Panc1 (cell line): ENCODE results near the gene ITGA2.

Source experiments
- POLR2AphosphoS5 ChIP-seq: IDR thresholded peaks from 2 replicates; pipeline ENCODE4 v1.6.1; 2012; ENCODE audit warnings: mild to moderate bottlenecking, low read depth, low read length, moderate library complexity
- TF ChIP-seq, protein P1 (sequence below): fragments of 450-650 bp; IDR thresholded peaks from 2 replicates; pipeline ENCODE4 v1.5.1; 2017; ENCODE audit warnings: mild to moderate bottlenecking
- TF ChIP-seq, protein P2 (sequence below), 2 experiments: IDR thresholded peaks; 2 replicates each; pipeline ENCODE4 v1.6.1; 2011 to 2012; ENCODE audit warnings: low read depth in 2 of 2, control low read depth in 1 of 2, low read length in 1 of 2, mild to moderate bottlenecking in 1 of 2, moderate library complexity in 1 of 2; ENCODE audit not compliant: insufficient read depth in 1 of 2

DNA sequence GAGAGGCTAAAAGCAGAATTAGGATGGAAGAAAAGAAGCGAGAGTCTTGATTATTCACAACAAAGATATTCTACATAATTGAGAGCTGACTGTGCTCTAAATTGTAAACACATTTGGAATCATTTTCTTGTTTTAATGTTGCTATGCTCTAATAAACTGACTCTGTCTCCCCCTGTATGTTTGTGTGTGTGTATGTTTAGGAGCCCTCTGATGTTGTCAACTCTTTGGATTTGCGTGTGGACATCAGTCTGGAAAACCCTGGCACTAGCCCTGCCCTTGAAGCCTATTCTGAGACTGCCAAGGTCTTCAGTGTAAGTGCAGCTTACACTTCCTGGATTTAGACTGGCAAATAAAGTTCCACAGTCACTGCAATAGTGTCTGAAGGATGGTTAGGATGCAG lies 82.6 kb downstream of the ITGA2 start:
- TF ChIP-seq, protein P1, sequence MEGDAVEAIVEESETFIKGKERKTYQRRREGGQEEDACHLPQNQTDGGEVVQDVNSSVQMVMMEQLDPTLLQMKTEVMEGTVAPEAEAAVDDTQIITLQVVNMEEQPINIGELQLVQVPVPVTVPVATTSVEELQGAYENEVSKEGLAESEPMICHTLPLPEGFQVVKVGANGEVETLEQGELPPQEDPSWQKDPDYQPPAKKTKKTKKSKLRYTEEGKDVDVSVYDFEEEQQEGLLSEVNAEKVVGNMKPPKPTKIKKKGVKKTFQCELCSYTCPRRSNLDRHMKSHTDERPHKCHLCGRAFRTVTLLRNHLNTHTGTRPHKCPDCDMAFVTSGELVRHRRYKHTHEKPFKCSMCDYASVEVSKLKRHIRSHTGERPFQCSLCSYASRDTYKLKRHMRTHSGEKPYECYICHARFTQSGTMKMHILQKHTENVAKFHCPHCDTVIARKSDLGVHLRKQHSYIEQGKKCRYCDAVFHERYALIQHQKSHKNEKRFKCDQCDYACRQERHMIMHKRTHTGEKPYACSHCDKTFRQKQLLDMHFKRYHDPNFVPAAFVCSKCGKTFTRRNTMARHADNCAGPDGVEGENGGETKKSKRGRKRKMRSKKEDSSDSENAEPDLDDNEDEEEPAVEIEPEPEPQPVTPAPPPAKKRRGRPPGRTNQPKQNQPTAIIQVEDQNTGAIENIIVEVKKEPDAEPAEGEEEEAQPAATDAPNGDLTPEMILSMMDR: no peak
- TF ChIP-seq POLR2AphosphoS5: no peak
- TF ChIP-seq, protein P2, sequence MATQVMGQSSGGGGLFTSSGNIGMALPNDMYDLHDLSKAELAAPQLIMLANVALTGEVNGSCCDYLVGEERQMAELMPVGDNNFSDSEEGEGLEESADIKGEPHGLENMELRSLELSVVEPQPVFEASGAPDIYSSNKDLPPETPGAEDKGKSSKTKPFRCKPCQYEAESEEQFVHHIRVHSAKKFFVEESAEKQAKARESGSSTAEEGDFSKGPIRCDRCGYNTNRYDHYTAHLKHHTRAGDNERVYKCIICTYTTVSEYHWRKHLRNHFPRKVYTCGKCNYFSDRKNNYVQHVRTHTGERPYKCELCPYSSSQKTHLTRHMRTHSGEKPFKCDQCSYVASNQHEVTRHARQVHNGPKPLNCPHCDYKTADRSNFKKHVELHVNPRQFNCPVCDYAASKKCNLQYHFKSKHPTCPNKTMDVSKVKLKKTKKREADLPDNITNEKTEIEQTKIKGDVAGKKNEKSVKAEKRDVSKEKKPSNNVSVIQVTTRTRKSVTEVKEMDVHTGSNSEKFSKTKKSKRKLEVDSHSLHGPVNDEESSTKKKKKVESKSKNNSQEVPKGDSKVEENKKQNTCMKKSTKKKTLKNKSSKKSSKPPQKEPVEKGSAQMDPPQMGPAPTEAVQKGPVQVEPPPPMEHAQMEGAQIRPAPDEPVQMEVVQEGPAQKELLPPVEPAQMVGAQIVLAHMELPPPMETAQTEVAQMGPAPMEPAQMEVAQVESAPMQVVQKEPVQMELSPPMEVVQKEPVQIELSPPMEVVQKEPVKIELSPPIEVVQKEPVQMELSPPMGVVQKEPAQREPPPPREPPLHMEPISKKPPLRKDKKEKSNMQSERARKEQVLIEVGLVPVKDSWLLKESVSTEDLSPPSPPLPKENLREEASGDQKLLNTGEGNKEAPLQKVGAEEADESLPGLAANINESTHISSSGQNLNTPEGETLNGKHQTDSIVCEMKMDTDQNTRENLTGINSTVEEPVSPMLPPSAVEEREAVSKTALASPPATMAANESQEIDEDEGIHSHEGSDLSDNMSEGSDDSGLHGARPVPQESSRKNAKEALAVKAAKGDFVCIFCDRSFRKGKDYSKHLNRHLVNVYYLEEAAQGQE (IDR thresholded peaks at IDR 0.05; ENCODE audit: insufficient read depth in 1 of 2, low read depth in 2 of 2, low read length in 1 of 2): no peak
